Right cardiac atrium (tissue), 5 donors: ENCODE measurements around the gene CNOT9. TPM values are rescaled to one million over a fixed set of nuclear protein-coding genes. Genes with fewer than 3 reads are reported as not detected.

Source experiments
- ATAC-seq, 2 donors: fragments of 200-7000 bp; cut with Tn5 transposase; one replicate each; pipeline versions ENCODE4 v1.8.0 to v1.9.1; 2020; ENCODE audit warnings: moderate library complexity in 2 of 2, mild to moderate bottlenecking in 1 of 2
- DNase-seq, 3 donors: peaks; one replicate each; pipeline ENCODE4 v3.0.0-alpha.2; 2020
- H3K27ac ChIP-seq: one replicate; pipeline ENCODE4 v1.5.1; 2013; ENCODE audit warnings: mild to moderate bottlenecking, low read length, control low read depth, moderate library complexity
- H3K27me3 ChIP-seq: one replicate; pipeline ENCODE4 v1.6.1; 2013; ENCODE audit not compliant: control insufficient read depth, insufficient read depth
- H3K4me1 ChIP-seq: one replicate; pipeline ENCODE4 v1.6.1; 2013; ENCODE audit warnings: low read length; ENCODE audit not compliant: control insufficient read depth, insufficient read depth
- H3K4me3 ChIP-seq: one replicate; pipeline ENCODE4 v1.5.1; 2013; ENCODE audit warnings: low read length, control low read depth
- H3K9me3 ChIP-seq: one replicate; pipeline ENCODE4 v1.6.1; 2013; ENCODE audit warnings: low read length; ENCODE audit not compliant: control insufficient read depth
- WGBS: extraction: QIAGEN DNeasy Blood & Tissue Kit; methylation state at CpG from one replicate; pipeline ENCODE4 v1.1.7; 2013; 5-methylcytosine and 5-hydroxymethylcytosine counted together
- intact Hi-C, 4 donors: fragments of 100-400 bp; cut with DNase I; formaldehyde crosslinking; loops; one replicate each; pipeline versions ENCODE4 v1.11.0 to v1.14.0; 2022 to 2023
- polyA plus RNA-seq: library from polyadenylated mRNA; stranded (reverse); fragments of 200-250 nt; gene quantifications from one replicate; pipeline ENCODE4 v1.2.3, GENCODE V29; 2013
- total RNA-seq, 4 donors: library from RNA; stranded (reverse); fragmentation: NEBNext Ultra II Directional; extraction: Animal tissue kit (Norgen Biotek cat#: 25700); gene quantifications; one replicate each; pipeline ENCODE4 v1.2.1, GENCODE V29; 2021
- donor health status: healthy with polysubstance abuse.
- donor health status: DM: no; HTN: yes; CAD: no.
- donor health status: DM: no; HTN: no; CAD: no.
- donor health status: DM: no; HTN: yes; CAD: no; lungs with severe emphysema.
- donor health status: DM: yes; HTN: yes; CAD: no.

CNOT9 gene
- total and polyA plus RNA-seq, 5 donors: 14.5 to 24.7 (median 18.7) TPM

GRCh38 chr2:218645126-218645525 is 76.5 kb downstream of the CNOT9 start:
- Histone ChIP-seq H3K9me3 (no peaks in the 10 kb centered on the region), H3K4me1 (no peaks in the 10 kb centered on the region), H3K4me3 (no peak overlapping the region), H3K27me3 (no peaks in the 10 kb centered on the region), H3K27ac (no peak overlapping the region)
- intact Hi-C loops: loop anchor here in 1 of 4 donors (5.0 to 10.0 kb wide), 2 partner anchors 230 to 353 kb away; partner anchors contain the start of genes TMBIM1 and VIL1
- no peak for ATAC-seq
- no peak for DNase-seq
- 87% methylated on average over 1 of the region's 1 CpG for WGBS

Other genes with a start within 250 kb of the CNOT9 start
- not detected for gene CATIP, start 212.0 kb upstream of the CNOT9 start, total RNA-seq
- gene CATIP, start 212.0 kb upstream of the CNOT9 start, polyA plus RNA-seq: 0.16 TPM
- gene SLC11A1, start 186.6 kb upstream of the CNOT9 start, total RNA-seq: 10 to 100 TPM in 2 of 4 donors, 1 to 10 TPM in 2; 6.4 to 19.5 (median 12.5) TPM
- 13.8 TPM for gene SLC11A1, start 186.6 kb upstream of the CNOT9 start, polyA plus RNA-seq
- 100 to 1,000 TPM in 3 of 4 donors, 10 to 100 TPM in 1; 99.9 to 118 (median 116) TPM for gene CTDSP1, start 169.0 kb upstream of the CNOT9 start, total RNA-seq
- gene CTDSP1, start 169.0 kb upstream of the CNOT9 start, polyA plus RNA-seq: 85.9 TPM
- gene VIL1, start 149.7 kb upstream of the CNOT9 start, total RNA-seq: not detected
- gene VIL1, start 149.7 kb upstream of the CNOT9 start, polyA plus RNA-seq: 0.11 TPM
- 1 to 10 TPM; 6.1 to 9.9 (median 7.6) TPM for gene USP37, start 488 bp upstream of the CNOT9 start, total RNA-seq
- 1.7 TPM for gene USP37, start 488 bp upstream of the CNOT9 start, polyA plus RNA-seq
- 1 to 10 TPM in 1 of 4 donors, under 1 TPM in 3; 0.53 to 1.3 (median 0.88) TPM for gene PLCD4, start 39.1 kb downstream of the CNOT9 start, total RNA-seq
- 0.48 TPM for gene PLCD4, start 39.1 kb downstream of the CNOT9 start, polyA plus RNA-seq
- gene ZNF142, start 90.8 kb downstream of the CNOT9 start, total RNA-seq: 10 to 100 TPM; 14.4 to 17.1 (median 15.3) TPM
- 7.9 TPM for gene ZNF142, start 90.8 kb downstream of the CNOT9 start, polyA plus RNA-seq
- 10 to 100 TPM; 29.2 to 46.1 (median 32.7) TPM for gene BCS1L, start 90.8 kb downstream of the CNOT9 start, total RNA-seq
- 32.8 TPM for gene BCS1L, start 90.8 kb downstream of the CNOT9 start, polyA plus RNA-seq
- gene RNF25, start 103.2 kb downstream of the CNOT9 start, total RNA-seq: 10 to 100 TPM; 16.6 to 20.8 (median 17.7) TPM
- gene RNF25, start 103.2 kb downstream of the CNOT9 start, polyA plus RNA-seq: 14.7 TPM
- gene STK36, start 103.2 kb downstream of the CNOT9 start, total RNA-seq: 10 to 100 TPM in 2 of 4 donors, 1 to 10 TPM in 2; 8.3 to 11.2 (median 10.0) TPM
- gene STK36, start 103.2 kb downstream of the CNOT9 start, polyA plus RNA-seq: 8.8 TPM
- gene TTLL4, start 142.0 kb downstream of the CNOT9 start, total RNA-seq: 10 to 100 TPM in 1 of 4 donors, 1 to 10 TPM in 3; 5.7 to 15.8 (median 8.3) TPM
- 5.4 TPM for gene TTLL4, start 142.0 kb downstream of the CNOT9 start, polyA plus RNA-seq
- gene CYP27A1, start 213.3 kb downstream of the CNOT9 start, total RNA-seq: 10 to 100 TPM; 15.0 to 20.2 (median 16.3) TPM
- gene CYP27A1, start 213.3 kb downstream of the CNOT9 start, polyA plus RNA-seq: 14.0 TPM